ENCODE results near the gene NR2C2.
"Not testable (repeated sequence)": the region's sequence is repeated elsewhere in the genome, so short reads cannot be mapped to it uniquely, and the experiment has no call there.

Gene NR2C2

DNA sequence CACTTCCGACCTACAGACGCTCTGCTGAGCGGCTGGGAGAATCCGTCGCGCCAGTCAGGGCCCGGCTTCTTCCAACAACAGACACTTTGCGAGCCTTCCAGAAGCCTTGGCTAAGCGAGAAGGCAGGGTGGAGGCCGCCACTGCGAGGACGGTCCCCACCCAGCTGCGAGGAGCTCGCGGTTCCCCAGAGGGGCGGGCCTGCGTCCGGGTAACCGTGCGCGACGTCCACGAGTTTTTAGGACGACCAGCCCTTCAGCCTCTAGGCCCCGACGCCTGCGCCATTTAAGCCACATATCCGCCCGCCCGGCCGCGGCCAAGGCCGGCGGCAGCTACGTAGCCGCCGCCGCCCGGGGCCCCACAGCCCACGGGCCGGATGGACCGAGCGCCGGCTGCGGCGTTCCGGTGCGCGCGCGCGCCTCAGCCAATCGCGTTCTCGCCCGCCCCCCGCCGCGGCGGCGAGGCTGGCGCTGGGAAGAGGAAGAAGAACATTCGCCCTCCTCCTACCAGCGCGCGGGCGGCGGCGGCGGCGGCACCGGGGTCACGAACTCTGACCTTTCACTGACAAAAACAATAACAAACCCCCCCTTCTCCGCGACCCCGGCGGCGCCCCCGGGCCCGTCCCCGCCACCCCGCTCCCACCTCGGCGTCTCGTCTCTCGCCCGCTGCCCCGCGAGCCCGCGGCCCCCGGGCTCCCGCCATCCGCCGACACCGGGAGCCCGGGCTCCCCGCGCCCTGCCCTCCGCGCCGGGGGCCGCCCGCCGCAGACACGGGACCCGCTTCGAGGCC, at the start of gene NR2C2:
Gene NR2C2, plus strand, starts transcription at position 484 of the 786 bp plus-strand sequence. CDS start 56,332 bp downstream, outside the sequence.
- DNase-seq, result peak; percentile 26 to 86

DNA sequence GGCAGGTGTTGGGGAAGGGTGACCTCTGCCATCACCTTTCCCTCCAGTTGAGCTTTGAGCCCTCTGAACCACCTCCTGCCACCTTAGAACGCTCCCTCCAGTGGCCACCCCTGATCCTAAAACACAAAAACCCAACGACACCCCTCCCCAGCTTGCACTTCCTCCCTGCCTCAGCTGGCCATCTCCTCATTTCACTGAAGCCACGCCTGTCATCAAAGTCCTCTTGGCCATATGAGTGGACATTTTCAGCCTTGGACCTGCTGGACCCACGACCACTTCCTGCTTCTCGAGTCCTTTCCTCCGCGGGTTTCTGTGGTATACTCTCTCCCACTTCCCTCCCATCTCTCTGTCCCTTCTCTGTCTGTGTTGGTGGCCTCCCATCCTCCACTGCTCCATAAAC, 48.5 kb upstream of the NR2C2 start:
- no peak for DNase-seq

DNA sequence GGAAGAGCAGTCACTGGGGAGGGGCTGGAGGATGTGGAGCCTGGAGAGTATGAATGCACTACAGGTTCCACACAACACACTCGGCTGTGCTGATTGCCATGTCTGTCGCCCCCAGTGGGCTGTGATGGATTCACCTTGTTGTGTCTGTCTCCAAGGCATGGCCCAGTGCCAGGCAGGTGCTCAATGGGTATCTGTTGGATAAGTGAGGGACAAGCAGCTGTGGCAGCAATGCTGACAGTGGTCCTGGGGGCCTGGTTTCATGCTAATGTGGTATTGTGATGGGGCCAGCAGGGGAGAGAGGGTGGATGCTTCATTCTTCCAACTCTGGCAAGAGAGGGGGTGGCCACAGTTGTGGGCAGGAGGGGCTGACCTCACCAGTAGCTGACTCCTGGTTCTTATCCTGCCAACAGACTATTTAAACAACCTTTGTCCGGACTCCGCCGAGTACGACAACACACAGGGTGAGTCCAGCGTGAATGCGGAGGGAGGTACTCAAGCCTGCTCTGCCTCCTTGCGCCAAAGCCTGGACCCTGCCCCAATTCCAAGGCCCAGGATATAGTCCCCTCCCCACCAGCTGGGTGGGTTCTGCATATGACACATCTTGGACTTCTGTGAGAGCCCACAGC, 47.3 kb upstream of the NR2C2 start:
- DNase-seq, result no peak

DNA sequence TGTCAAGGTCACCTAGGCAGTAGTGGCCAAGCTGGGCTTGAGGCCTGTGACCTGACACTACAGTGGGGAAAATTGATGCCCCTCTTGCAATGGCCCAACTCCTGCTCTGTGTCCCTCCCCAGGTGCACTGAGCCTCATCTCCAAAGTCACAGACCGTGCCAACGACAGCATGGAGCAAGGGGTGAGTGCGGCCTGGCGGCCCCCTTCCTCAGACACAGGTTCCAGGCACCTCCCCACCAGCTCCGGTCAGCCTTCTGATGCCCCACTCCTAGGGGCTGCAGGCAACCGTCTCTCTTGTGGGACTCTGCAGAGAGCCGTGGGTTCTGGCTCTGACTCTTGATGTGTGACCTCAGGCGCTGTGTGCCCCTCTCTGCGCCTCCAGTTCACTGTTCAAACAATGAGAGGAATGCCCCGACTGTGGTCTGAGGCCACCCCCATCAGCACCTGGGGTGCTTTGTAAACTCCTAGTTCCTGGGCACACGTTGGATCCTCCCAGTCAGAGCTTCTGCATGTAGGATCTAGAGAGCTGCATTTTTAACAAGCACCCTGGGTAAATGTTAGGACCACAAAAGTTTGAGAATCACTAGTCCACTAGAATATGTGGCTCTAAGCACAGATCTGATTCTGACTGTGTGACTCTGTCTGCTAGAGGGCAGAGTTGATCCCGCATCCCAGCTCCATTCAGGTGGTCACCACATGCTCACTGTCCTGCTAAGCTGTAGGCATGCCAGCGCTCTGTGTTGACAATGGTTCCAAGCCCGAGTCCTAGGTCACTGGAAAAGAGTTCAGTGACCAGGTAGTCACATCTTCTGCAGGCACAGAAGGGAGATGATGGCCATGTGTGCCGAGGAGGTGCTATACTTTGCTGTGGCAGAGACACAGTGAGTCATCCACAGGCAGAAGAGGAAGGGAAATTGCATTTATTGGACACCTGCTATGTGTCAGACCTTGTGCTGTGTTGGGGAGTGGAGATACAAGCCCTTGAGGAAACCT, 46.2 kb upstream of the NR2C2 start:
- DNase-seq, result no peak

DNA sequence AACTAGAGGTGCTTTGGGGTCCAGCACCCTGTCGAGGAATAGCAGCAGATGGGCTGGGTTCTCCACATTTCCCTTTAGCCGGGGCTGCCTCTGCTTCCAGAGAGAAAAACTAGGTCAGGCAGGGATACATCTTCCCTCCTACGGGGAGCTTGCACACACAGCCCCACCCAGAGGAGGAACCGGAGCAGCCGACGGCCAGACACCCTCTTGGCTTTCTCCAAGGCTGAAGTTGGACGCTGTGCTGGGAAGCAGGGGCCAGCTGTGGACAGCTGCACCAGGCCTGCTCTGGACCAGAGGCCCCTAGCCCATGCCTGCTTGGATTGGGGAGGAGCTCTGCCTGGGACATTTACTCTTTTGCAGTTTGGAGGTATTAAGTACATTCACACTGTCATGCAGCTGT, 44.7 kb upstream of the NR2C2 start:
- DNase-seq, result no peak

DNA sequence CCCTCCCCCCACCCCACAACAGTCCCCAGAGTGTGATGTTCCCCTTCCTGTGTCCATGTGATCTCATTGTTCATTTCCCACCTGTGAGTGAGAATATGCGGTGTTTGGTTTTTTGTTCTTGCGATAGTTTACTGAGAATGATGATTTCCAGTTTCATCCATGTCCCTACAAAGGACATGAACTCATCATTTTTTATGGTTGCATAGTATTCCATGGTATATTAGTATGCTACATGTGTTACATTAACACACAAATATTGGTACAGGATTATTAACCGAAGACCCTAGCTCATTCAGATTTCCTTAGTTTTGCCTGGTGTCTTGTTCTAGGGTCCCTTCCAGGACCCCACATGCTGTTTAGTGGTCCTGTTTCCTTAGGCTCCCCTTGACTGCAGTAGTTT, 43.9 kb upstream of the NR2C2 start:
- not testable (repeated sequence) for DNase-seq

DNA sequence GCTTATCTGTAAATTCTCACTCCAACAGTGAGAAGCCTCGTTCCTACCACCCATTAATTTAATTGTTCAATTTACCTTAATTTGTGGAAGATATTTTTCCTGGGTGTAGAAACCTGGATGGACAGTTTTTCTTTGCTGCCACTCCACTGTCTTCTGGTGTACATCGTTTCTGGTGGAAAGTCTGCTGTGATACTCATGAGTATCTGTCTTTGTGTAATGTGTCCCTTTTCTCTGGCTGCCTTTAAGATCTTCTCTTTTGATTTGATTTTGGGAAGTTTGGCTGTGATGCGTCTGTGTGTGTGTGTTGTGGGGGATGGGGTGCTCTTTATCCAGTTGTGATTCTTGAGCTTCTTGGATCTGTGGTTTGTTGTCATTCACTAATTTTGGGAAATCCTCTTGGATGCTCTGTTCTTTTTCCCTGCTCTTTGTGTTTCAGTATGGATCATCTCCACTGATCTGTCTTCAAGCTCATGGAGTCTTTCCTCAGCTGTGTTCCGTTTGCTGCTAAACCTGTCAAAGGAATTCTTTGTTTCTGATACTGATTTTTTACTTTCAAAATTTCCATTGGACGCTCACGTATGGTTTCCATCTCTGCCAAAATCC, 42.2 kb upstream of the NR2C2 start:
- no peak for DNase-seq

DNA sequence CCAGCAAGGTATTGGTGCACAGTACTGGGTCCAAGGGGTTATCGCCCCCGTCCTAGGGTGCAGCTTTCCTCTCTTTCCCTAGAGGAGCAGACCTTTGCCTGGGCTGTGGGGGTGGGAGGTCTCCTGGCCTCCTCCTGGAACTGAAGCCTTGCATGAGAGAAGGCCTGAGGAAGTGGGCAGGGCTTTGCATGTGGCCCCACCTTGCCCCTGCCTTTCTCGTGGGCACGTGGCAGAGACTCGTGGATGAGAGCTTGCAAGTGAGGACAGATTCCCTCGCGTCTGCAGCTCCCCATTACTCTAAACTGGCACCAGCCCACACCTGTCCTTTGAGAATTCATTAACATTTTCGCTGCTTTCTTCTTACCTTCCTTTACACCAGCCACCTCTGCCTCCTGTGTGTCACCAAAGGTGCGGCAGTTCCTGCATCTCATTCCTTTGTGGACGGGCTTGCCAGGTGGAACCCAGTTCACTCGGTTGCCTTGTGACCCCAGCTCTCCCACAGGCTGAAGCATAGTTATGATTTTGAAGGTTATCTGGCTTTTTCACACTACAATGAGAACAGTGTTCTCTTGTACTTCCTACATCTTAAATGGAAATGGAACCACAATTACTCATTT, 40.9 kb upstream of the NR2C2 start:
- no peak for DNase-seq

DNA sequence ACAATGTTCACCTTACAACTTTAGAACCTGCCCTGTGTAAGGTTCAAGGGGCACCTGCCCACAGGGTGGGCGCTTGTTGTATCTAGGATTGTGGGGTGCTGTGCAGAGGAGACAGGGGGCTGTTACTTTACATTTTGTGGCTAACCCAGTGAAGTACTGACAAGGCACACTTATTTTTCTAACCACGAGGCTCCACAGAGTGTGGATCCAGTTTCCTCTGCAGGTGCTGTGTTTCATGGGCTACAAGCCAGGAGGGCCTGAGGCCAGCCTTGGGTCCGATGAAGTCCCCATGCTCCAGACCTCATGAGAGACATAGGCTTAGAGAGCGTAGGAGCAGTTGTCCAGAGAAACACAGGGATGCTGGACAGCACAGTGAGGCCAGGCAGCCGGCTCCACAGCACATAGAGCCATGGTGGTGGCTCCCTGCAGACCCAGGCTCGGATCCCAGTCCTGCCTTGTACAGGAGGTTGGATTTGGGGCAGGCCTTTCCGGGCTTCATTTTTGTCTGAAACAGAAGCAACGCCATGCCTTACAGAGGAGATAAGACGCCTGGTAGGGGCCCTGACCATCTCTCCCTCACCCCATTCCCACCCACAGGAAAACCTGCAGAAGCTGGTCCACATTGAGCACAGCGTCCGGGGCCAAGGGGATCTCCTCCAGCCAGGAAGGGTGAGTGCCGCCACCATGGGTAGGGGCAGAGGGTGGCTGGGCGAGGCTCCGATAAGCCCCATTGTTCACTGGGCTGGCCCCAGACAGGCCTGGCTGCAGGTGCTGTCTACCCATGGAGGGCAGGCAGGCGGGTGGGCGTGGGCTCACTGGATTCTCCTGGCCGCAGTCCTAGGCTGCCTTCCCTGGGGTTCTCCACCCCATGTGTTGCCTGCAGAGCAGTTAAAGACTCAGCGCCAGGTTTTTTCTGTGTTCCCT, 40.1 kb upstream of the NR2C2 start:
- DNase-seq, result no peak

DNA sequence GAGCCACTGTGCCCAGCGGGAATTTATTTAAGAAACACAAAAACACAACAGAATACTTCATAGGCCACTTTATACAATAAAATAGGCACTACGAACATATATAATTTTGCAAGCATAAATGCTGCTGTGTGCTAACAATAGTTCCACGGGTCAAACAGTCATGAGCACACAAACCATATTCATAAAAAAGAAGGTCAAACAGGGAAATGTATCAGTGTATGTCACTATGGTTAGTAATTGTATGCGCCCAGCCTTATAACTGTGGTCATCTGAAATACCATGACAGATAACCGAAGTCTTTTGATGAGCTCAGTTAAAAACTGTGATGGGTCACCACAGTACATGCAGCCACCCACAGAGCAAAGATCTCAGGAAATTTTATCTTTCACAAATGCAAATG, 38.1 kb upstream of the NR2C2 start:
- no peak for DNase-seq

DNA sequence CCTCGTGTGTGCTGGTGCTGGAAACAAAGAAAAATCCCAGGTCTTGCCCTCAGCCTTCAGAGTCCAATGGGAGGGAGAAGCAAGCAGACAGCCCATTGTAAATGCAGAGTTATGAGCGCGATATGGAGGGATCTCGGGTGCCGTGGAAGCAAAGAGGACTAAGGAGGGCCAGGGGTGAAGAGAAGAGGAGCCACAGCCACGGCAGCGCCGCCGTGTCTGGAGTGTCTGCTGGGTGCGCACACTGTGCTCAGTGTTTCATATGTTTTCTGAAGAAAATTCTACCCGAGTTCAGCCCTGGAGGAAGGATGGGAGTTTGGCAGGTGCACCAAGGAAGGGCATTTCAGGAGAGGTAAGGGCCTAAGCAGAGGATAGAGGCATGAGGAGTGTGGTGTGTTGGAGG, 35.7 kb upstream of the NR2C2 start:
- no peak for DNase-seq

DNA sequence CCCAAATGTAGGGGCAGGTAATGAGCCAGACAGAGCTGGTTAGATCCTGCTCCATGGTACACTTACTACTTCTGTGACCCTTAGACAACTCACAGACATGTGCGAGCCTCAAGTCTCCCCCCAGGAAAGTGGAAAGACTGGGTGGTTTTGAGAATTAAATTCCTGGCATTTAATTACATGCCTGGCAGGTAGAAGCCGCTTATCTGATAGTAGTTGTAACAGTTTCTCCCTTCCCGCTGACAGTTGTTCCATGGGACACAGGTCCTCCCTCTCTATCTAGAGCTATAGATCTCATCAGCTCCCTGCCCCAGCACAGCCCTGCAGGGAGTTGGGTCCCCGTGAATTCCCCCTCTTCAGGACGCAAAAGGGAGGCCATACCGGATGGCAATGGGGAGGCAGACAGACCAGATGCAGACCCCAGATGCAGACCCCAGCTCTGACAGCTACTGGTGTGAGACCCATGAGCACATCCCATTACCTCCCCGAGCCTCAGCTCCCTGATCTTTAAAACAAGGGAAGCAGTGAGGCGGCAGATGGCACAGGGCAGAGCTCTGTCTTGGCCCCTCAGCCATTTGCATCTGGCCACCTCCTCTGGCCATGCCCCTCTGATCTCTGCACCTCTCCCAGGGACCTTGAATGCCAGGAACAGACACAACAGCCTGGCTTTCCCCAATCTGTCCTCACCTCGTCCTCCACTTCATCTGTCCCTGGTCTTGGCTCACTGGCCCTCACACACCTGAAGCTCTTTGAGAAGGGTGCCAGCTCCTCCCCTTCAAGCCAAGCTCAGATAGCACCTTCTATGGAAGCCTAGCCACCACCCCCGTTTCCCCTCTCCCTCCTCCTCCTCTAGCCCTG, 34.1 kb upstream of the NR2C2 start:
- no peak for DNase-seq

DNA sequence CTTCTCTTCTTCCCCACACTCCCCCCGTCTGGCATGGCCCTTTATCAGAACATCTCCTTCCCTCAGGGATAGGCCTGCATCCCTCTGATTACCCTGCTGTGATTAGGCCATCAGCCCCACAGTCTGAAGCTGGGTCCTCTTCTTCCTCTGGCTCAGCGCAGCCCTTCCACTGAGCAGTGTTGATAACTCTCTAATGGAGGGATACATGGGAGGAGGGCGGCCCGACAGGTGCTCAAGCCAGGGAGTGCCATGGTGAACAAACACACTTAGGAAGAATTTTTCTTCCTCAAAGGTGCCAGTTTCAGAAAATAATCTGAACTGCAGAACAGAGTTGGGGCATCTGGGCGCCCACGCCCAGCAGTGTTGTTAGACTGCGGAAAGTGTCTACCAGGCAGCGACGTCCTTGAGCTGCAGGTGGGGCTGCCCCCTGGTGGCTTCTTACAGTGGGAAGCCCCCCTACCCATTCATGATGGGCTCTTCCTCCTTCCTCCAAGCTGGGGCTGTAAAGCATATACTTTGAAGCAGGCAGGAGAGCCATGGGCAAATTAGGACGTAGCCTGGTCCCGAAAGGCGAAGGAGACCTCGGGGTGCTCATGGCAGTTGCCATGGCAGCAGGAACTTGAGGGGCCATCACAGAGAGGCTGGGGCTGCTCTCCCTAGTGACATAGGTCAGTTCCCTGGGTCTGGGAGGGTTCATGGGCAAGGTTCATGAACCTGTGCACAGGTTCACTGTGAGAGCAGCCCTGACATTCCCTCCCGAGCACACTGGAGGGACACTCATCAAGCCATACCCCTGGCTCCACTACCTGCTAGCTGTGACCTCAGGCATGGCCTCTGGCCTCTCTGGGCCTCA, 33.2 kb upstream of the NR2C2 start:
- DNase-seq, result peak in 1 of 2 experiments; percentile 10

DNA sequence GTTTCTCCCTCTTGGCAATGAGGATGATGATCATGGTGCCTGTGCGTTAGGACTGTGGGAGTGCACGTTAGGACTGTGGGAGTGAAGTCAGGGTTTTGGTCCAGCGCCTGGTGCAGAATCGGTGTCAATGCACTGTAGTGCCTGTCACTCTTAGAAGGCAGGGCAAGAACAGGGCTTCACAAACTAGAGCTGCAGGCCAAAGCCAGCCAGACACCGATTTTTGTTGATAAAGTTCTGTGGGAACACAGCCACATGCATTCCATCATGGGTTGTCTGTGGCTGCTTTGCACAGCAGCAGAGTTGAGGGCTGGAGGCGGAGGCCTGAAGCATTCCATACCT, 32.6 kb upstream of the NR2C2 start:
- no peak for DNase-seq

DNA sequence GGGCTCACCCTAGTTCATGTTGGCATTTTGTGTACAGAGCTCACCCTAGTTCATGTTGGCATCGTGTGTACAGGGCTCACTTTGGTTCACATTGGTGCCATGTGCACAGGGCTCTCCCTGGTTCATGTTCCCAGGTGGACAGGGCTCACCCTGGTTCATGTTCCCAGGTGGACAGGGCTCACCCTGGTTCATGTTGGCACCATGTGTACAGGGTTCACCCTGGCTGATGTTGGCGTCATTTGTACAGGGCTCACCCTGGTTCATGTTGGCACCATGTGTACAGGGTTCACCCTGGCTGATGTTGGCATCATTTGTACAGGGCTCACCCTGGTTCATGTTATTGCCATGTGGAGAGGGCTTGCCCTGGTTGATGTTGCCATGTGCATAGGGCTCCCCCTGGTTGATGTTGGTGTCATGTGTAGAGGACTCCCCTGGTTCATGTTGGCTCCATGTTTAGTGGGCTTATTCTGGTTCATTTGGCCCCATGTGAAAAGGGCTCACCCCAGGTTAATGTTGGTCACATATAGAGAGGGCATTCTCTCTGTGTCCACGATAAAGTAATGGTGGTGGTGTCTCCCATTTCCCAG, 31.7 kb upstream of the NR2C2 start:
- peak in 1 of 2 experiments; percentile 12 for DNase-seq

DNA sequence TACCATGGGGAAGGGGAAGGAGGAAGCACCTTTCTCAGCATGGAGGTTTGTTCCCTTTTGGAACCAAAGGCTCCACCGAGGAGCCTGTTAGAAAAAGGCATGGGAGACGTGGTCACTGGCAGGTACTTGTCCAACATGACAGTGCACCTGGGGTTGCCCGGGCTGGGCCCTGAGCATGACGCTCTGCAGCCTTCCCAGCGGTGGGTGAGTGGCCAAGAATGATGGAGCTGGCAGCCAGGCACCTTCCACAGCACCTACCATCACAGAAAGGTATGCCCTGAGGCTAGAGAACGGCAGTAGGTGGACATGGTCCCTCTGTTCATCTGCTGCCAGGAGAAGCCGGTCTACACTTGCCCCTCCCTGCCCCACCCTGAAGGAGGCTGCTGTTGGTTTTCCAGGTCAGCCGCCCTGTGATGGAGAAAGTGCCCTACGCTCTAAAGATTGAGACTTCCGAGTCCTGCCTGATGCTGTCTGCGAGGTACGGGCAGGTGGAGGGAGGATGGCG, 29.0 kb upstream of the NR2C2 start:
- no peak for DNase-seq

DNA sequence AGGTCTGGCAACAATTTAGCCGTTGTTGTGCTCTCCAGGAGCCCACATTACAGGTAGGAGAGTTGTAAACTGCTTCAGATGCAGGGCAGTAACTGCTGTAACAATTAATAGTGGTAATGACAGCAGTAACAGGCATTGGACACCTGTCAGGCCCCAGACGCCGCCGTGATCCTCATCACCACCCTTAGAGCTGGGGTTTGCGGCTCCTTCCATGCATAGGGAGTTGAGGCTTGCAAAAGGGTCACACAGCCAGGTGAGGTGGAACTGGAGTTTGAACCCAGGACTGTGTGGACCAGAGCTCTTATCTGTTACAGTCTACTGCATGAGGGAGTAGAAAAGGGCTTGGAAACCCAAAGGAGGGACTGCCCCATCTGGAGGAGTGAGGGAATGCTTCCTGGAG, 26.8 kb upstream of the NR2C2 start:
- DNase-seq, result no peak

DNA sequence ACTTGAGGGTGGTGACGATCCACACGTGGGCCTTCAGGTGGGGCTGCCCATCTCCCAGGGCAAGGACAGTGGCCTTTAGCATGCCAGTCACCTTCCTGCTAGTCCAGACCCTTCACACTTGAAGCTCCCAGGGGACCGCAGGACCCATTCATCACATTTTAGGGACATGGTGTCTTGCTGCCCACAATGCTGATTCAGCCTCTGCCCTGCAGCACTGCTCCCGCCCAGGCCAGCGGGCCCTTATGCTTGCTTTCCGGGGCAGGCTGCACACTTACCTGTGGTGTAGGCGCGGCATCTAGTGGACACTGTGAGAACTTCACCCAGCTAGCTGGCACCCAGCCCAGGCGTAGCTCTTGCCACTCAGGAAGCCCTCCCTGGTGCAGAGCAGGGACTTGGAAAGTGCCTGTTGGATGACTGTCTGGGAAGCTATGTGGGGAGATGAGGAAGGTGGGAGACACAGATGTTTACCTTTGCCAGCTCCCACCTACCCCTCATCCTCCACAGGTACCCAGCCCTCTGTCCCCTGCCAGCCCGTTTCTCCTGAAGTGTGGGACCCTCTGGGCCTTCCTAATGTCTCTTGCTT, 26.3 kb upstream of the NR2C2 start:
- peak; percentile 34 to 86 for DNase-seq

Measured in NCI-H526 (cell line).